ENCODE data around the gene TESK2. TPM values are rescaled to one million over a fixed set of nuclear protein-coding genes. Genes with fewer than 3 reads are reported as not detected.

TESK2 gene
- total RNA-seq, 5 donors from 2014 or later (not counting 1 experiment from before 2014, with no cell fraction given), result 4.3 to 7.9 (median 5.5) TPM

DNA sequence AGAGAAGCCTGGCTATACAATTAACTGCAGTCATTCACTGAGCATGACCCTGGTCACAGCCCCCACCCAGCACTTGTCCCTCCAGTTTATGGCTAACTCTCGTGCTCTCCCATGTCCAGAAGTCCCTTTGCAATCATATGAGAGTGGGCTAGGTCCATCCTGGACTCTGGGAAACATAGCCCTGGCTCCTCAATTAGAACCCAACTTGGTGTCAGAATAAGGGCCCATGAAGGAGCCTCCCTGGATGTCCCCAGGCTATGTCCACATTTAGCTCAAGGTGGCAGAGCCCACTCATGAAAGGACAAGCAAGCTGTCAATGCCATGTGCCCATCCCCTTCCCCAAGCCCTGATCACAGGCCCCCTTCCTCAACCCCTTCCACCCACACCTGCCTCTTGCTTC is 191.7 kb downstream of the TESK2 start:
- 63% methylated on average over 1 of the region's 1 CpG for WGBS (ENCODE audit: insufficient coverage)
- H3K4me3 Mint-ChIP-seq, result no peak overlapping the region
- DNase-seq, result no peak
- no peaks in the 10 kb centered on the region for H3K9me3 ChIP-seq
- H3K4me3 ChIP-seq (ENCODE audit: control insufficient read depth in 1 of 2, extremely low read depth in 1 of 2, low read length in 1 of 2), result no peak overlapping the region
- ATAC-seq (replicated peaks in 1 of 4), result no peak
- H3K27ac Mint-ChIP-seq, result no peak overlapping the region
- H3K27me3 ChIP-seq (replicated peaks in 1 of 2; ENCODE audit: control insufficient read depth in 2 of 2, extremely low read depth in 1 of 2, insufficient read depth in 2 of 2, low read length in 1 of 2), result no peaks in the 10 kb centered on the region
- peaks cover 2 to 11% of the 10 kb centered on the region in 2 experiments for H3K4me1 ChIP-seq (ENCODE audit: control insufficient read depth in 1 of 2, extremely low read depth in 1 of 2, insufficient read depth in 2 of 2, low read length in 2 of 2)
- H3K27me3 Mint-ChIP-seq, result no peaks in the 10 kb centered on the region
- no peaks in the 10 kb centered on the region for H3K36me3 Mint-ChIP-seq
- ChIA-PET CTCF (interaction anchor here (0.6 to 6.5 kb wide), 7 partner anchors 9 to 287 kb away, joined by 3 to 124 read pairs (median 9); partner anchors contain the start of genes HECTD3 (in 1 of the 2) and UROD (in 1 of the 2)), POLR2A (no interaction called here)
- no peak overlapping the region for H3K27ac ChIP-seq (ENCODE audit: low read length)
- H3K4me1 Mint-ChIP-seq, result peaks cover 9 to 14% (median 11%) of the 10 kb centered on the region in 3 donors
- no peaks in the 10 kb centered on the region for H3K9me3 Mint-ChIP-seq
- no peaks in the 10 kb centered on the region for H3K36me3 ChIP-seq (ENCODE audit: control insufficient read depth in 2 of 2, extremely low read depth in 1 of 2, insufficient read depth in 1 of 2, low read length in 1 of 2)

DNA sequence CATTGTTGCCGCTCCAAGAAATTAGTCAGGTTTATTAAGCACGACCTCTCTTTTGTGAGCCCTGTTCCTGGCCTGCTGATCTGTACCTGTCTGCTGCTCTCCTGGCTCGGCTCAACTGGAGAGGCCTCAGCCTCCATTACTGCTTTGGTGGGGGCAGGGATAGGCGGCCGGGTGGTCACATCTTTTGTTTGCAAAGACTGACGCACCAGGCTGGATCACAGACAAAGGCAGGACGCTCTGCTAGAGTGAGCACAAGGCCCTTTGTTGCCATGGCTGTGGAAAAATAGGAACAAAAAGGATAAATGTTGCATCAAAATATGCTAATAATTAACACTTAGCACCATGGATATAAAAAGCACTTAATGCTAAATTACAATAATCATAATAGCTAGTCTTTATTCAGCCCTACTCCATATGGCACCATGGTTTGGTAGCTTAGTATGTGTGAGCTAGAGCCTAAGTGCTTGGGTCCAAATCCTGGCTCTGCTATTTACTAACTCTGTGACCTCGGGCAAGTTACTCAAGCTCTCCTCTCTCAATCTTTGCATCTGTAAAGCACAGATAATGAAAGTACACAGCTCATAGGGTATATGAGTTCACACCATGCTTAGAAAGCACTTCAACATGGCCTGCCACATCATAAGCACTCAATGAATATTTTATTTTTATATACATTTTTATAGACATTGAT is 193.2 kb downstream of the TESK2 start:
- ChIA-PET POLR2A (interaction anchor here in 1 of 2 donors (0.7 kb wide), 1 partner anchor 531 kb away, joined by 3 read pairs; no protein-coding TSS in a partner anchor), CTCF (interaction anchor here (0.5 to 6.5 kb wide), 4 partner anchors 135 to 285 kb away, joined by 5 to 124 read pairs (median 10); partner anchors contain the start of genes HECTD3 (in 1 of the 2) and UROD (in 1 of the 2))
- Histone ChIP-seq H3K36me3 (ENCODE audit: control insufficient read depth in 2 of 2, extremely low read depth in 1 of 2, insufficient read depth in 1 of 2, low read length in 1 of 2) (no peaks in the 10 kb centered on the region), H3K27me3 (replicated peaks in 1 of 2; ENCODE audit: control insufficient read depth in 2 of 2, extremely low read depth in 1 of 2, insufficient read depth in 2 of 2, low read length in 1 of 2) (no peaks in the 10 kb centered on the region), H3K4me3 (ENCODE audit: control insufficient read depth in 1 of 2, extremely low read depth in 1 of 2, low read length in 1 of 2) (no peak overlapping the region), H3K4me1 (ENCODE audit: control insufficient read depth in 1 of 2, extremely low read depth in 1 of 2, insufficient read depth in 2 of 2, low read length in 2 of 2) (peaks cover 0 to 2% of the 10 kb centered on the region in 2 experiments), H3K27ac (ENCODE audit: low read length) (no peak overlapping the region), H3K9me3 (no peaks in the 10 kb centered on the region)
- no peak for DNase-seq
- ATAC-seq (replicated peaks in 1 of 4), result no peak
- peaks cover 5 to 10% (median 6%) of the 10 kb centered on the region in 3 donors for H3K4me1 Mint-ChIP-seq
- H3K9me3 Mint-ChIP-seq, result no peaks in the 10 kb centered on the region
- no peak overlapping the region for H3K4me3 Mint-ChIP-seq
- H3K36me3 Mint-ChIP-seq, result no peaks in the 10 kb centered on the region
- no peaks in the 10 kb centered on the region for H3K27me3 Mint-ChIP-seq
- WGBS (ENCODE audit: insufficient coverage), result 93% methylated on average over 3 of the region's 8 CpGs
- no peak overlapping the region for H3K27ac Mint-ChIP-seq

Other genes starting within 250 kb of the TESK2 start
- 1 to 10 TPM in 3 of 5 donors, under 1 TPM in 2; 0.21 to 2.0 (median 1.4) TPM for gene HPDL, start 164.3 kb downstream of the TESK2 start, total RNA-seq
- gene TOE1, start 151.0 kb downstream of the TESK2 start, total RNA-seq, result 10 to 100 TPM; 16.8 to 50.0 (median 19.8) TPM
- 10 to 100 TPM; 60.2 to 71.0 (median 68.4) TPM for gene MUTYH, start 150.7 kb downstream of the TESK2 start, total RNA-seq
- gene CCDC163, start 8.9 kb upstream of the TESK2 start, total RNA-seq, result 1 to 10 TPM in 4 of 5 donors, under 1 TPM in 1; 0.83 to 3.0 (median 2.4) TPM
- gene MMACHC, start 9.1 kb upstream of the TESK2 start, total RNA-seq, result 1 to 10 TPM; 1.9 to 6.4 (median 4.9) TPM
- gene PRDX1, start 30.7 kb upstream of the TESK2 start, total RNA-seq, result 100 to 1,000 TPM in 3 of 5 donors, 10 to 100 TPM in 2; 59.3 to 156 (median 151) TPM
- gene AKR1A1, start 59.7 kb upstream of the TESK2 start, total RNA-seq, result 100 to 1,000 TPM in 1 of 5 donors, 10 to 100 TPM in 4; 48.2 to 105 (median 92.9) TPM
- 100 to 1,000 TPM in 2 of 5 donors, 10 to 100 TPM in 3; 64.6 to 145 (median 74.7) TPM for gene NASP, start 92.9 kb upstream of the TESK2 start, total RNA-seq
- 1 to 10 TPM; 5.9 to 8.6 (median 7.5) TPM for gene CCDC17, start 132.9 kb upstream of the TESK2 start, total RNA-seq
- gene GPBP1L1, start 195.4 kb upstream of the TESK2 start, total RNA-seq, result 100 to 1,000 TPM; 124 to 155 (median 151) TPM
- 10 to 100 TPM; 11.0 to 19.7 (median 16.5) TPM for gene TMEM69, start 197.0 kb upstream of the TESK2 start, total RNA-seq